Endothelial cell of umbilical vein (primary cell): ENCODE results near the gene MVD.

Experiments
- GATA2 ChIP-seq: IDR thresholded peaks from 2 replicates; pipeline ENCODE4 v1.7.0; 2011; ENCODE audit warnings: low read depth, mild to moderate bottlenecking, moderate library complexity, mixed read lengths, low read length; ENCODE audit not compliant: insufficient read length, insufficient read depth
- MAX ChIP-seq: IDR thresholded peaks from 2 replicates; pipeline ENCODE4 v1.6.1; 2011; ENCODE audit not compliant: insufficient read depth, insufficient read length
- POLR2A ChIP-seq: IDR thresholded peaks from 2 replicates; pipeline ENCODE4 v1.6.1; 2012; ENCODE audit warnings: low read depth, mild to moderate bottlenecking, control low read depth, low read length
- POLR2AphosphoS5 ChIP-seq: IDR thresholded peaks from 2 replicates; pipeline ENCODE4 v1.6.1; 2012; ENCODE audit warnings: low read depth, mild to moderate bottlenecking, control low read depth, low read length, moderate library complexity; ENCODE audit not compliant: insufficient read depth
- TF ChIP-seq, protein P1 (sequence below), 2 donors: IDR thresholded peaks; 1 replicate in 1 of 2; 2 replicates in 1 of 2; pipeline ENCODE4 v1.5.1; 2011; ENCODE audit warnings: low read length in 2 of 2, mild to moderate bottlenecking in 2 of 2, moderate library complexity in 2 of 2, control low read depth in 1 of 2, inconsistent platforms in 1 of 2, low read depth in 1 of 2; ENCODE audit not compliant: insufficient read depth in 1 of 2; ENCODE audit errors: extremely low read depth in 1 of 2

- no peak for TF ChIP-seq POLR2A
- TF ChIP-seq, protein P1, sequence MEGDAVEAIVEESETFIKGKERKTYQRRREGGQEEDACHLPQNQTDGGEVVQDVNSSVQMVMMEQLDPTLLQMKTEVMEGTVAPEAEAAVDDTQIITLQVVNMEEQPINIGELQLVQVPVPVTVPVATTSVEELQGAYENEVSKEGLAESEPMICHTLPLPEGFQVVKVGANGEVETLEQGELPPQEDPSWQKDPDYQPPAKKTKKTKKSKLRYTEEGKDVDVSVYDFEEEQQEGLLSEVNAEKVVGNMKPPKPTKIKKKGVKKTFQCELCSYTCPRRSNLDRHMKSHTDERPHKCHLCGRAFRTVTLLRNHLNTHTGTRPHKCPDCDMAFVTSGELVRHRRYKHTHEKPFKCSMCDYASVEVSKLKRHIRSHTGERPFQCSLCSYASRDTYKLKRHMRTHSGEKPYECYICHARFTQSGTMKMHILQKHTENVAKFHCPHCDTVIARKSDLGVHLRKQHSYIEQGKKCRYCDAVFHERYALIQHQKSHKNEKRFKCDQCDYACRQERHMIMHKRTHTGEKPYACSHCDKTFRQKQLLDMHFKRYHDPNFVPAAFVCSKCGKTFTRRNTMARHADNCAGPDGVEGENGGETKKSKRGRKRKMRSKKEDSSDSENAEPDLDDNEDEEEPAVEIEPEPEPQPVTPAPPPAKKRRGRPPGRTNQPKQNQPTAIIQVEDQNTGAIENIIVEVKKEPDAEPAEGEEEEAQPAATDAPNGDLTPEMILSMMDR (IDR thresholded peaks at IDR 0.05; ENCODE audit: extremely low read depth in 1 of 2, insufficient read depth in 1 of 2, low read depth in 1 of 2, low read length in 2 of 2), result peak; percentile 67 to 72
- no peak for TF ChIP-seq POLR2AphosphoS5
- no peak for TF ChIP-seq MAX
- TF ChIP-seq GATA2, result no peak
These were observed 22.5 kb upstream of the MVD start for GRCh38 chr16:88685156-88686061.
